IMR-90 (cell line): ENCODE results near the gene IL6ST. TPM values are rescaled to one million over a fixed set of nuclear protein-coding genes. Genes with fewer than 3 reads are reported as not detected.

ENCODE experiments used
- ATAC-seq: fragments of 200-7000 bp; cut with Tn5 transposase; 2 replicates; pipeline ENCODE4 v1.9.1; 2020; ENCODE audit warnings: low read depth, mild to moderate bottlenecking, moderate library complexity
- BruUV-seq: library from RNA; stranded (reverse); fragments of 400-500 nt; replicated peaks from 2 replicates; lab custom pipeline; 2021; lab: Mats Ljungman, UMichigan
- CTCF ChIA-PET: fragments of 300-600 bp; formaldehyde crosslinking; extraction: SDS; loops from one replicate; lab custom pipeline; 2021; ENCODE audit warnings: antibody characterized with exemption; lab: Yijun Ruan, JAX
- POLR2A ChIA-PET: fragments of 300-600 bp; sonication (Branson Sonifier 250); formaldehyde crosslinking; loops from one replicate; lab custom pipeline; 2022; ENCODE audit warnings: antibody characterized with exemption; ENCODE audit not compliant: unreplicated experiment; lab: Charles Lee
- DNase-seq: peaks from one replicate; pipeline ENCODE4 v3.0.0; 2013
- H2AFZ ChIP-seq: replicated peaks from 2 replicates; pipeline ENCODE3; 2013; ENCODE audit warnings: low read length, mild to moderate bottlenecking; ENCODE audit not compliant: poor library complexity
- H2AK5ac ChIP-seq: 2 replicates; pipeline ENCODE4 v1.6.1; 2013; ENCODE audit warnings: low read depth, low read length, inconsistent platforms
- H2AK9ac ChIP-seq: replicated peaks from 2 replicates; pipeline ENCODE3; 2013; ENCODE audit warnings: mild to moderate bottlenecking, low read depth, low read length, moderate library complexity; ENCODE audit not compliant: poor library complexity
- H2BK120ac ChIP-seq: 2 replicates; pipeline ENCODE4 v1.6.1; 2013; ENCODE audit warnings: low read depth, low read length, inconsistent platforms
- H2BK15ac ChIP-seq: 3 replicates; pipeline ENCODE4 v1.6.1; 2013; ENCODE audit warnings: low read depth, low read length, inconsistent platforms
- H2BK20ac ChIP-seq: 2 replicates; pipeline ENCODE4 v1.6.1; 2013; ENCODE audit warnings: low read depth, mild to moderate bottlenecking, inconsistent platforms, low read length, moderate library complexity
- H2BK5ac ChIP-seq: 2 replicates; pipeline ENCODE4 v1.6.1; 2013; ENCODE audit warnings: mild to moderate bottlenecking, low read depth, low read length, inconsistent platforms; ENCODE audit not compliant: poor library complexity, severe bottlenecking
- H3K14ac ChIP-seq: replicated peaks from 2 replicates; pipeline ENCODE4 v1.6.1; 2013; ENCODE audit warnings: low read depth, low read length, inconsistent platforms
- H3K18ac ChIP-seq: 2 replicates; pipeline ENCODE4 v1.6.1; 2013; ENCODE audit warnings: low read depth, low read length, control low read depth
- H3K23ac ChIP-seq: 2 replicates; pipeline ENCODE4 v1.6.1; 2013; ENCODE audit warnings: low read depth, low read length, inconsistent platforms
- H3K27ac ChIP-seq: 2 replicates; pipeline ENCODE4 v1.5.1; 2013; ENCODE audit warnings: mild to moderate bottlenecking, control low read depth, low read length; ENCODE audit not compliant: insufficient read depth
- H3K27me3 ChIP-seq: 2 replicates; pipeline ENCODE4 v1.6.1; 2013; ENCODE audit warnings: low read length; ENCODE audit not compliant: control insufficient read depth, insufficient read depth
- H3K36me3 ChIP-seq: 2 replicates; pipeline ENCODE4 v1.6.1; 2013; ENCODE audit warnings: low read length, mixed read lengths; ENCODE audit not compliant: control insufficient read depth, insufficient read depth
- H3K4ac ChIP-seq: 2 replicates; pipeline ENCODE4 v1.6.1; 2013; ENCODE audit warnings: low read depth, low read length, inconsistent platforms
- H3K4me1 ChIP-seq: 2 replicates; pipeline ENCODE4 v1.6.1; 2013; ENCODE audit warnings: low read length, mixed read lengths; ENCODE audit not compliant: control insufficient read depth, insufficient read depth
- H3K4me2 ChIP-seq: 2 replicates; pipeline ENCODE4 v1.6.1; 2013; ENCODE audit warnings: low read depth, mild to moderate bottlenecking, control low read depth, low read length, moderate library complexity
- H3K4me3 ChIP-seq: 2 replicates; pipeline ENCODE4 v1.5.1; 2013; ENCODE audit warnings: low read depth, mild to moderate bottlenecking, control low read depth, low read length, moderate library complexity; ENCODE audit not compliant: insufficient read depth
- H3K56ac ChIP-seq: 2 replicates; pipeline ENCODE4 v1.6.1; 2013; ENCODE audit warnings: low read length, inconsistent platforms; ENCODE audit not compliant: insufficient read depth; ENCODE audit errors: extremely low read depth
- H3K79me1 ChIP-seq, 2 experiments: 2 replicates each; pipeline ENCODE4 v1.6.1; 2013; ENCODE audit warnings: low read length in 2 of 2, inconsistent platforms in 1 of 2, low read depth in 1 of 2
- H3K9ac ChIP-seq: 2 replicates; pipeline ENCODE4 v1.6.1; 2013; ENCODE audit warnings: low read depth, low read length, control low read depth
- H3K9me1 ChIP-seq: 2 replicates; pipeline ENCODE4 v1.6.1; 2013; ENCODE audit warnings: low read length, inconsistent platforms; ENCODE audit not compliant: insufficient read depth
- H3K9me3 ChIP-seq: 2 replicates; pipeline ENCODE4 v1.6.1; 2013; ENCODE audit warnings: low read length; ENCODE audit not compliant: control insufficient read depth, insufficient read depth
- H4K20me1 ChIP-seq: 2 replicates; pipeline ENCODE4 v1.6.1; 2013; ENCODE audit warnings: low read length, inconsistent platforms; ENCODE audit not compliant: insufficient read depth
- H4K5ac ChIP-seq: 2 replicates; pipeline ENCODE4 v1.6.1; 2013; ENCODE audit warnings: mild to moderate bottlenecking, low read depth, low read length, control low read depth
- H4K8ac ChIP-seq, 2 experiments: 2 replicates each; pipeline ENCODE4 v1.6.1; 2013; ENCODE audit warnings: low read depth in 2 of 2, low read length in 2 of 2, control low read depth in 1 of 2, inconsistent platforms in 1 of 2
- H4K91ac ChIP-seq: 2 replicates; pipeline ENCODE4 v1.6.1; 2013; ENCODE audit warnings: low read depth, low read length, inconsistent platforms; ENCODE audit not compliant: insufficient read depth
- BHLHE40 ChIP-seq: fragments of 150-350 bp; IDR thresholded peaks from 2 replicates; pipeline ENCODE4 v1.6.1; 2016; ENCODE audit warnings: mild to moderate bottlenecking, low read depth, low read length
- CHD1 ChIP-seq: IDR thresholded peaks from 2 replicates; pipeline ENCODE4 v1.6.1; 2012; ENCODE audit warnings: low read depth, low read length, improper control_type of control experiment
- MAFK ChIP-seq: IDR thresholded peaks from 2 replicates; pipeline ENCODE4 v1.6.1; 2012; ENCODE audit warnings: low read depth, low read length, improper control_type of control experiment
- MAZ ChIP-seq: IDR thresholded peaks from 2 replicates; pipeline ENCODE4 v1.6.1; 2012; ENCODE audit warnings: low read depth, mild to moderate bottlenecking, low read length, improper control_type of control experiment, moderate library complexity, borderline replicate concordance
- MXI1 ChIP-seq: IDR thresholded peaks from 2 replicates; pipeline ENCODE4 v1.6.1; 2012; ENCODE audit warnings: low read depth, mild to moderate bottlenecking, low read length, moderate library complexity, borderline replicate concordance
- NFE2L2 ChIP-seq: fragments of 150-350 bp; IDR thresholded peaks from 2 replicates; pipeline ENCODE4 v1.6.1; 2016; ENCODE audit warnings: low read depth, mild to moderate bottlenecking, low read length
- POLR2A ChIP-seq: IDR thresholded peaks from 2 replicates; pipeline ENCODE4 v1.6.1; 2012; ENCODE audit warnings: mild to moderate bottlenecking, low read depth, low read length
- RAD21 ChIP-seq: IDR thresholded peaks from 2 replicates; pipeline ENCODE4 v1.6.1; 2012; ENCODE audit warnings: low read length, improper control_type of control experiment
- SMC3 ChIP-seq: fragments of 150-350 bp; IDR thresholded peaks from 2 replicates; pipeline ENCODE4 v1.6.1; 2016; ENCODE audit warnings: low read depth, mild to moderate bottlenecking, antibody characterized with exemption, low read length, moderate library complexity
- USF2 ChIP-seq: fragments of 150-350 bp; IDR thresholded peaks from 2 replicates; pipeline ENCODE4 v1.6.1; 2017; ENCODE audit warnings: mild to moderate bottlenecking, antibody characterized with exemption, low read length, low read depth
- WGBS, 2 experiments: methylation state at CpG; one replicate each; pipeline versions ENCODE4 v1.1.5 to v1.1.7; 2013; ENCODE audit warnings: missing lambda C conversion rate in 2 of 2; ENCODE audit not compliant: insufficient read length in 1 of 2; ENCODE audit errors: extremely low coverage in 2 of 2; 5-methylcytosine and 5-hydroxymethylcytosine counted together
- dilution Hi-C: fragments of 300-500 bp; cut with HindIII; formaldehyde crosslinking; loops from one replicate; pipeline ENCODE4 v1.14.3; 2018; ENCODE audit warnings: low sequenced_read_pairs; ENCODE audit not compliant: unreplicated experiment
- in situ Hi-C: fragments of 300-500 bp; cut with MboI; formaldehyde crosslinking; loops from 3 replicates; pipeline ENCODE4 v1.14.3; 2019; ENCODE audit warnings: low sequenced_read_pairs, inconsistent platforms, mixed read lengths
- intact Hi-C: fragments of 100-400 bp; cut with micrococcal nuclease; formaldehyde crosslinking; loops from 2 replicates; pipeline ENCODE4 v1.10.0; 2022
- polyA plus RNA-seq, 3 experiments: library from polyadenylated mRNA; depleted of rRNA; stranded (reverse); fragments of >200 nt; gene quantifications; 2 replicates each; pipeline ENCODE4 v1.2.3, GENCODE V29; 2012; ENCODE audit warnings: low replicate concordance in 1 of 3
- total RNA-seq: library from RNA; depleted of rRNA; stranded (reverse); fragments of >200 nt; gene quantifications from 2 replicates; pipeline ENCODE4 v1.2.3, GENCODE V29; 2012

The IL6ST gene
- total and polyA plus RNA-seq, 2 of the 4 experiments (the other 2 are of a cell fraction), result 90.6 to 506 TPM

- H3K27ac ChIP-seq, result no peak overlapping the region
- H2BK5ac ChIP-seq, result no peak overlapping the region
- POLR2A ChIA-PET, result no interaction called here
- TF ChIP-seq POLR2A (no peak), USF2 (no peak), MXI1 (no peak), RAD21 (no peak), MAZ (no peak), SMC3 (no peak), BHLHE40 (no peak), NFE2L2 (no peak), MAFK (no peak), CHD1 (no peak)
- no peaks in the 10 kb centered on the region for H4K20me1 ChIP-seq
- H3K4me2 ChIP-seq, result no peak overlapping the region
- CTCF ChIA-PET, result interaction anchor here (1.2 kb wide), 1 partner anchor 11 kb away, joined by 3 read pairs; no protein-coding TSS in a partner anchor
- no peak overlapping the region for H4K91ac ChIP-seq
- no peaks in the 10 kb centered on the region for H3K9me1 ChIP-seq
- H3K9ac ChIP-seq, result no peak overlapping the region
- dilution Hi-C loops (no loop called here), in situ Hi-C loops (loop anchor here (25.0 kb wide), 1 partner anchor 582 kb away; no protein-coding TSS in a partner anchor), intact Hi-C loops (loop anchor here (5.0 to 10.0 kb wide), 3 partner anchors 207 to 585 kb away; partner anchors contain the start of gene SLC38A9)
- H2AFZ ChIP-seq, result no peak overlapping the region
- no CpG with 5 or more reads among the region's 3 CpGs for WGBS, 2 experiments
- DNase-seq, result no peak
- H3K4me1 ChIP-seq, result peaks cover 2% of the 10 kb centered on the region; the same call in 1 of the 2 replicates
- no peak overlapping the region for H2BK15ac ChIP-seq
- no peak overlapping the region for H3K4ac ChIP-seq
- no peak overlapping the region for H4K8ac ChIP-seq
- no peak overlapping the region for H3K18ac ChIP-seq
- no peak overlapping the region for H3K23ac ChIP-seq
- no peak for ATAC-seq
- H3K36me3 ChIP-seq, result no peaks in the 10 kb centered on the region
- no peak overlapping the region for H3K14ac ChIP-seq
- no peak overlapping the region for H3K56ac ChIP-seq
- no peak overlapping the region for H4K5ac ChIP-seq
- no peak overlapping the region for H3K4me3 ChIP-seq
- H2BK120ac ChIP-seq, result no peak overlapping the region
- H2BK20ac ChIP-seq, result no peak overlapping the region
- no peaks in the 10 kb centered on the region for H3K9me3 ChIP-seq
- H3K27me3 ChIP-seq, result no peaks in the 10 kb centered on the region
- no peak overlapping the region for H2AK5ac ChIP-seq
- BruUV-seq, result no TSS peak
- no peaks in the 10 kb centered on the region for H3K79me1 ChIP-seq
- H2AK9ac ChIP-seq, result no peak overlapping the region
Measured at GRCh38 chr5:55919625-55920024, 75.1 kb downstream of the IL6ST start.
